HEK293T (cell line): Measurements from ENCODE around the gene FYB1.

Experiments
- ARNT ChIP-seq: fragments of 450-650 bp; IDR thresholded peaks from 2 replicates; pipeline ENCODE4 v1.6.1; 2017; ENCODE audit warnings: mild to moderate bottlenecking
- BHLHE40 ChIP-seq: fragments of 450-650 bp; IDR thresholded peaks from 2 replicates; pipeline ENCODE4 v1.6.1; 2016; ENCODE audit warnings: mild to moderate bottlenecking, moderate library complexity, borderline replicate concordance
- CTBP1 ChIP-seq: fragments of 450-650 bp; IDR thresholded peaks from 2 replicates; pipeline ENCODE4 v1.6.1; 2016; ENCODE audit warnings: borderline replicate concordance
- FOXK2 ChIP-seq: fragments of 450-650 bp; IDR thresholded peaks from 2 replicates; pipeline ENCODE4 v1.6.1; 2016; ENCODE audit warnings: mild to moderate bottlenecking
- HDGF ChIP-seq: fragments of 450-650 bp; IDR thresholded peaks from 2 replicates; pipeline ENCODE4 v1.6.1; 2017; ENCODE audit warnings: antibody characterized with exemption, borderline replicate concordance
- L3MBTL2 ChIP-seq: fragments of 450-650 bp; conservative IDR thresholded peaks from 2 replicates; pipeline ENCODE4 v1.6.1; 2016; ENCODE audit warnings: mild to moderate bottlenecking
- NFRKB ChIP-seq: fragments of 450-650 bp; IDR thresholded peaks from 2 replicates; pipeline ENCODE4 v1.6.1; 2016; ENCODE audit warnings: mild to moderate bottlenecking, moderate library complexity
- SP1 ChIP-seq: fragments of 450-650 bp; IDR thresholded peaks from 2 replicates; pipeline ENCODE4 v1.6.1; 2017
- SUZ12 ChIP-seq: fragments of 450-650 bp; IDR thresholded peaks from 2 replicates; pipeline ENCODE4 v1.6.1; 2016; ENCODE audit warnings: mild to moderate bottlenecking
- TF ChIP-seq, protein P1 (sequence below): fragments of 450-650 bp; IDR thresholded peaks from 2 replicates; pipeline ENCODE4 v1.6.1; 2016

GRCh38 chr5:39118638-39119037 lies 100.7 kb downstream of the FYB1 start:
- TF ChIP-seq SUZ12, result no peak
- no peak for TF ChIP-seq SP1
- TF ChIP-seq, protein P1, sequence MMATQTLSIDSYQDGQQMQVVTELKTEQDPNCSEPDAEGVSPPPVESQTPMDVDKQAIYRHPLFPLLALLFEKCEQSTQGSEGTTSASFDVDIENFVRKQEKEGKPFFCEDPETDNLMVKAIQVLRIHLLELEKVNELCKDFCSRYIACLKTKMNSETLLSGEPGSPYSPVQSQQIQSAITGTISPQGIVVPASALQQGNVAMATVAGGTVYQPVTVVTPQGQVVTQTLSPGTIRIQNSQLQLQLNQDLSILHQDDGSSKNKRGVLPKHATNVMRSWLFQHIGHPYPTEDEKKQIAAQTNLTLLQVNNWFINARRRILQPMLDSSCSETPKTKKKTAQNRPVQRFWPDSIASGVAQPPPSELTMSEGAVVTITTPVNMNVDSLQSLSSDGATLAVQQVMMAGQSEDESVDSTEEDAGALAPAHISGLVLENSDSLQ, result no peak
- no peak for TF ChIP-seq FOXK2
- no peak for TF ChIP-seq NFRKB
- no peak for TF ChIP-seq HDGF
- no peak for TF ChIP-seq ARNT
- no peak for TF ChIP-seq L3MBTL2
- no peak for TF ChIP-seq CTBP1
- TF ChIP-seq BHLHE40, result no peak
